Tibial nerve (tissue), 4 donors: ENCODE measurements around the gene ERBB2. TPM values are rescaled to one million over a fixed set of nuclear protein-coding genes. Genes with fewer than 3 reads are reported as not detected.

ENCODE experiments used
- DNase-seq, 2 donors: peaks; one replicate each; pipeline ENCODE4 v3.0.0-alpha.2; 2019; ENCODE audit warnings: low spot score in 2 of 2
- H3K27ac ChIP-seq, 4 donors: fragments of 200-600 bp; sonication (generic) in 3 of 4; one replicate each; pipeline ENCODE4 v1.5.1; 2017 to 2019; ENCODE audit warnings: mild to moderate bottlenecking in 1 of 4
- H3K27me3 ChIP-seq, 2 donors: fragments of 200-600 bp; sonication (generic) in 1 of 2; one replicate each; pipeline versions ENCODE4 v1.5.1 to v1.6.0; 2017 to 2019
- H3K36me3 ChIP-seq, 3 donors: fragments of 200-600 bp; sonication (generic); one replicate each; pipeline ENCODE4 v1.5.1; 2018 to 2019
- H3K4me1 ChIP-seq, 4 donors: fragments of 200-600 bp; sonication (generic) in 3 of 4; one replicate each; pipeline ENCODE4 v1.5.1; 2017 to 2019
- H3K4me3 ChIP-seq, 4 donors: fragments of 200-600 bp; sonication (generic) in 3 of 4; one replicate each; pipeline ENCODE4 v1.5.1; 2017 to 2019; ENCODE audit warnings: mild to moderate bottlenecking in 1 of 4, moderate library complexity in 1 of 4
- H3K9me3 ChIP-seq, 4 donors: fragments of 200-600 bp; sonication (generic) in 3 of 4; one replicate each; pipeline ENCODE4 v1.5.1; 2017 to 2019
- CTCF ChIP-seq, 5 experiments: fragments of 200-600 bp in 3 of 5; fragments of 450-650 bp in 2 of 5; sonication (generic) in 3 of 5; IDR thresholded peaks; one replicate each; pipeline ENCODE4 v1.5.1; 2016 to 2019; ENCODE audit warnings: antibody characterized with exemption in 5 of 5, mild to moderate bottlenecking in 3 of 5, moderate library complexity in 2 of 5
- EP300 ChIP-seq, 2 donors: sonication (generic); formaldehyde crosslinking; IDR thresholded peaks; one replicate each; pipeline ENCODE4 v1.6.1; 2017; ENCODE audit warnings: antibody characterized with exemption in 2 of 2, mild to moderate bottlenecking in 1 of 2
- POLR2A ChIP-seq, 2 donors: fragments of 450-650 bp; IDR thresholded peaks; one replicate each; pipeline ENCODE4 v1.6.1; 2017; ENCODE audit warnings: antibody characterized with exemption in 2 of 2, mild to moderate bottlenecking in 2 of 2, moderate library complexity in 2 of 2
- WGBS, 2 donors: methylation state at CpG; one replicate each; pipeline ENCODE4 v1.1.5; 2018; 5-methylcytosine and 5-hydroxymethylcytosine counted together
- total RNA-seq, 4 donors: library from RNA; depleted of rRNA; stranded (reverse); fragments of >200 nt; gene quantifications; one replicate each; pipeline ENCODE4 v1.1.0, GENCODE V29; 2016

The ERBB2 gene
- total RNA-seq, 4 donors from 2014 or later = 101 to 131 (median 114) TPM

GRCh38 chr17:39669897-39670735 lies 29.7 kb upstream of the ERBB2 start:
- 88 to 94% methylated on average over 9 to 20 of the region's 23 CpGs for WGBS, 2 donors
- DNase-seq = no peak
- Histone ChIP-seq H3K27ac (no peak overlapping the region), H3K9me3 (no peaks in the 10 kb centered on the region), H3K36me3 (no peaks in the 10 kb centered on the region), H3K27me3 (peaks cover 0 to 59% of the 10 kb centered on the region in 2 donors), H3K4me3 (no peak overlapping the region), H3K4me1 (peaks cover 0 to 51% (median 33%) of the 10 kb centered on the region in 4 donors)
- no peak for TF ChIP-seq CTCF (IDR thresholded peaks at IDR 0.05)
- no peak for TF ChIP-seq POLR2A (IDR thresholded peaks at IDR 0.05)
- TF ChIP-seq EP300 (IDR thresholded peaks at IDR 0.05) = no peak

GRCh38 chr17:39670746-39671145 lies 29.1 kb upstream of the ERBB2 start:
- Histone ChIP-seq H3K27ac (no peak overlapping the region), H3K36me3 (no peaks in the 10 kb centered on the region), H3K27me3 (peaks cover 0 to 57% of the 10 kb centered on the region in 2 donors), H3K4me3 (no peak overlapping the region), H3K9me3 (no peaks in the 10 kb centered on the region), H3K4me1 (peaks cover 0 to 51% (median 31%) of the 10 kb centered on the region in 4 donors)
- 63 to 65% methylated on average over 4 of the region's 4 CpGs for WGBS, 2 donors
- no peak for DNase-seq
- TF ChIP-seq CTCF (IDR thresholded peaks at IDR 0.05) = no peak
- TF ChIP-seq POLR2A (IDR thresholded peaks at IDR 0.05) = no peak
- TF ChIP-seq EP300 (IDR thresholded peaks at IDR 0.05) = no peak

GRCh38 chr17:39671651-39672521 lies 28.0 kb upstream of the ERBB2 start:
- TF ChIP-seq CTCF (IDR thresholded peaks at IDR 0.05) (peak; percentile 22 to 78 (median 52)), POLR2A (IDR thresholded peaks at IDR 0.05) (no peak)
- Histone ChIP-seq H3K27me3 (peaks cover 0 to 45% of the 10 kb centered on the region in 2 donors), H3K4me1 (peaks cover 0 to 51% (median 29%) of the 10 kb centered on the region in 4 donors), H3K4me3 (no peak overlapping the region), H3K36me3 (no peaks in the 10 kb centered on the region), H3K27ac (no peak overlapping the region), H3K9me3 (no peaks in the 10 kb centered on the region)
- WGBS, 2 donors = 55 to 66% methylated on average over 16 to 19 of the region's 19 CpGs
- DNase-seq = no peak

GRCh38 chr17:39672522-39673334 lies 27.1 kb upstream of the ERBB2 start:
- Histone ChIP-seq H3K36me3 (no peaks in the 10 kb centered on the region), H3K4me3 (no peak overlapping the region), H3K27ac (no peak overlapping the region), H3K4me1 (peaks cover 0 to 51% (median 26%) of the 10 kb centered on the region in 4 donors), H3K27me3 (peaks cover 0 to 37% of the 10 kb centered on the region in 2 donors), H3K9me3 (no peaks in the 10 kb centered on the region)
- TF ChIP-seq POLR2A (IDR thresholded peaks at IDR 0.05) (no peak), CTCF (IDR thresholded peaks at IDR 0.05) (peak in 1 of 5 experiments; percentile 6), EP300 (IDR thresholded peaks at IDR 0.05) (no peak)
- 74 to 78% methylated on average over 15 of the region's 15 CpGs for WGBS, 2 donors
- DNase-seq = no peak
